GM21737 (cell line): ENCODE measurements around the gene APLF.
"Not testable (repeated sequence)": the region's sequence is repeated elsewhere in the genome, so short reads cannot be mapped to it uniquely, and the experiment has no call there.

Source experiments
- ATAC-seq: cut with Tn5 transposase; IDR thresholded peaks from one replicate; pipeline ENCODE4 v1.9.1; 2021; ENCODE audit warnings: mild to moderate bottlenecking, moderate library complexity; ENCODE audit not compliant: unreplicated experiment

Gene APLF

DNA sequence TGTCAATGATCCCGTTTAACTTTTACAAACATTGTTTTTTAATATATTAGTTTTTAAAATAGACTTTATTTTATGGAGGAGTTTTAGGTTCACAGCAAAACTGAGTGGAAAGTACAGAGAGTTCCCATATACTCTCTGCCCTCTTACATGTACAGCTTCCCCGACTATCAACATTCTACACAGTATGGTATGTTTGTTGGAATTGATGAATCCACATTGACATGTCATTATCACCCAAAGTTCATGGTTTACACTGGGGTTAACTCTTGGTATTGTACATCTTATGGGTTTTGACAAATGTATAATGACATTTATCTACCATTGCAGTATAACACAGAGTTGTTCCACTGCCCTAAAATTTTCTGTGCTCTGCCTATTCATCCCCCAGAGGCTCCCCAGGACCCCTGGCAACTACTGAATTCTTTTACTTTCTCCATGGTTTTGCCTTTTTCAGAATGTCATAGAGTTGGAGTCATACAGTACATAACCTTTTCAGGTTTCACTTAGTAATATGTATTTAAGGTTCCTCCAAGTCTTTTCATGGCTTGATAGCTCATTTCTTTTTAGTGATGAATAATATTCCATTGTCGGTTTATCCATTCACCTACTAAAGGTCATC, 5.5 kb downstream of the APLF start:
- ATAC-seq, result no peak

DNA sequence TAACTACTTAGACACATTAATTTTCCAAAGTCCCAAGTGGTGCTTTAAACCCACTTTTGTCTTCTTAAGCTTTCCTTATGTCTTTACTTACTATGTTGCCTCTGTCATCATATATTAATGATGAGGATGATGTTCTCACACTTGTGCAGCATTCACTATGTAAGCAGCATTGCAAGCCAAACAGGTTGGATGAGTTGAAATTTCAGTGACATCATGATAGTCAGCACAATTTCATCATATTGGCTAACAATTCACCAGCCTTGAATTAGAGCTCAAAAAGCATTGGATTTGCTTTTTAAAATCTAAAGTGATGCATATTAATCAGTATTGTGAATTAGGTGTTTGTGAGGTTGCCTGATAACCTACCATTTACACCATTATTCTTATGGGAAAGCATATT, 7.7 kb downstream of the APLF start:
- no peak for ATAC-seq

DNA sequence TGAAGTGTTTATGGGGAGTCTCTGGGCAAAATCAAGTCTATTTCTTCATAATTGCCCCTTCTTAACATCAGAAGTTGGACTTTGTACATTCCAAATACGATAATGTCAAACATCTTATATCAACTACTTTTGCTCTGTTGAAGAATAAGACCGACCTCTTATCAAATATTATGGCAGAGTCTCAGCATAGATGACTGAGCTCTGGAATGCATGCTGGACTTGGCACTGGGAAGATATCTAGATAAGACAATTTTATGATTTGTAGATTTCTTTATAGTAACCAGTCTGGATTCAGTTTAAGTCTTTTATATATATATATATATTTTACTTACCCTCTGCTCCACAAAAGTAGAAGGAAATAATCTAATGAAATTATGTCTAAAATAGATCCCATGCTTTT, 8.2 kb downstream of the APLF start:
- ATAC-seq, result no peak

DNA sequence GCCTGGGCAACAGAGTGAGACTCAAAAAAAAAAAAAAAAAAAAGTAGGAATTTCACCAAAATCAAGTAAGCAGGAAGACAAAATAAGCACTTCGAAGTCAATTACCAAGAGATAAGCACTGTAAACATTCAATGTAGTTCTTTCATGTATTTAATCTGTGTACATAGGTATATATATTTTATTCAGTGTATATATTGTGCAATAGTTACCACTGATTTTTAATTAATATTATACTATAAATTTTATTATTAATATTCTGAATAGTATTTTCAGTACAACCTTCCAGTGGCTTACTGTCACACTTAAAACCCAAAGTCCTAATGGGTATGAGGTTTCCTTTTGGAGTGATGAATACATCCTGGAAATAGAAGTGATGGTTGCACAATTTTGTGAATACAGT, 9.1 kb downstream of the APLF start:
- no peak for ATAC-seq

DNA sequence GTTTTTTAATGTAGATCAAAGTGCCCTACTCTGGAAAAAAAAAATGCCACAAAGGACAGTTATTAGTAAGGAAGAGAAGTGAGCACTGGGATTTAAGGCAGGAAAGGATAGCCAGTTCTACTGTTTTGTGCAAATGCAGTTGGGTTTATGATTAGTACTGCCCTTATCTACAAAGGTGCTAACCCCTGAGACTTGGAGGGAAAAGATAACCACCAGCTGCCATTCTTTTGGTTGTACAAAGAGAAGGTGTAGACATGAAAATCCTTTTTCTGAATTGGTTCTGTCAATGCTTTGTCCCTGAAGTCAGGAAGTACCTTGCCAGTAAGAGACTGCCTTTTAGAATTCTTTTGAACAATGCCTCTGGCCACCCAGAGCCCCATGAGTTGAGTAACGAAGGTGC, 11.3 kb downstream of the APLF start:
- no peak for ATAC-seq

DNA sequence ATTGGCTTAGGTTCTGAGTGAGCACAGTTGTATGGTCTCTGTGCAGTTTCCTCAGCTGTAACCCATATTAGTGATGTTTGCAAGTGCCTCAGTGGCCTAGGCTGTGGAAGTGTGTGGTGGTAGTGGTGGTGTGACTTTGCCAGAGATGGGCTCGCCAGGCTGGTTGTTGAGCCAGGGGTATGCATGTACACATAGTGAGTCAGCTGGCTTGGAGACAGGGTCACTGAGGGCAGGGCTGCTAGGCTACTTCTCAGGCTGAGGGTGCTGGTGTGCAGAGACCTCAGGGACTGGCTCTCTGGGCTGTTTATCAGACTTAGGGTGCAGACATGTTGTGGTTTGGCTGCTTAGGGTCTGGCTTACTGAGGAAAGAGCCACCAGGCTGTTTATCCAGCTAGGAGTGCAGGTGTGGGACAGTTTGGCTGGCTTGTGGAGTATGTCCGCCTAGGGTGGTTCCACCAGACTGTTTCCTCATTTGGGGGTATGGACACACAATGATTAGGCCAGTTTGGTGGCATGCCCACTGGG, 15.0 kb downstream of the APLF start:
- no peak for ATAC-seq

DNA sequence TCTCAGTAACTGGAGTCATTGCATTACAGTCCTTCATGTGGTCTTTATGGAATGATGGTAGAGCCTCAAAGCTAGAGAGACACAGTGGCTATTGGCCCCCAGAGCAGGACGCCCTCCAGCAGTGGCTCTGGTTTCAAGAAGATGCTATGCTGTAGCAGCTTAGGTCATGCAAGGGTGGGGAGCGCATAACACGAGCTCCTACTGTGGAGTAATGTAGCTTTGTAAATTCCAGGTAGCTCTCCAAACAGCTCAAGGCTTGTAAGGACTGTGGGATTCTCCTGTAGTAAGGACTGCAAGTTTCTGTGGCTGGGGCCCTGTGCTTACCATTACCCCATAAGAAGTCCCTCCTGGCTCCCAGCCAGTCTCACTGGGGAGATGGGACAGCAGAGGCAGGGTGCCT, 15.6 kb downstream of the APLF start:
- no peak for ATAC-seq

DNA sequence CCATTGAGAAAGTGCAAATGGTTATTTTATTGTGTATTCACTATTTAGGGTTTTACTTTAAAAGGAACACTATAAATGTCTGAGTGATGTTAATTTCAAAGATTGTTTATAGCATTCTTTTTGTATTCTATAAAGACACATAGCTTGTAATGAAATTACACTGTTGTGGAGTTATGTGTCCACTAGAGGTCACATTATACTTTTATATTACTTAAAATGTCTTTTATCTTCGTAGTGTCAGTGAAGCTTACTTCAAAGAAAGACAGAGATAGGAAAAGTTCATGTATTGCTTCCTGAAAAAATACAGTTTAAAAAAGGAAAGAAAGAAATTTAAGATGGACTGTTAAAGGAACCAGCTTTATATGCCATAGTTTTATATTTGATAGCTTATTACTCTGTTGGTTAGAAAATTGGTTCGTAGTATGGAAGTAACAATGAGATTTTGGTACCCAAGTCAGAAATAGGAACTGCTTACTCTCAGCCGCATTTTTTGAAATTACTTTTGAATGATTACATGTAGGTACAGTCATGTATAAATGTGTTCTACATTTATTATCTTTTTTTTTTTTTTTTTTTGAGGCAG, 20.5 kb downstream of the APLF start:
- ATAC-seq, result no peak

DNA sequence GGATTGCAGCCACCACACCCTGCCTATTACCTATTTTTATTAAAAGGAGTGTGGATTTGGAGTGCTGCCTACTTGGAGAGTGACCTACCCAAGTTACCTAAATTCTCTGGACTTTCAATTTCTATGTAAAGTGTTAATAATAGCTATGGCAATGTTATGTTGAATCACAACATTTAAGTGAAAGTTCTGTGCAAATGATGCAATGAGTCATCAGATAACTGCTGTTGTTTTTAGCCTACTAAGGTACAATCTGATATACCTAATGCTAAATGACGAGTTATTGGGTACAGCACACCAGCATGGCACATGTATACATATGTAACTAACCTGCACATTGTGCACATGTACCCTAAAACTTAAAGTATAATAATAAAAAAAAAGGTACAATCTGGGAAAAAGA, 21.2 kb downstream of the APLF start:
- not testable (repeated sequence) for ATAC-seq

DNA sequence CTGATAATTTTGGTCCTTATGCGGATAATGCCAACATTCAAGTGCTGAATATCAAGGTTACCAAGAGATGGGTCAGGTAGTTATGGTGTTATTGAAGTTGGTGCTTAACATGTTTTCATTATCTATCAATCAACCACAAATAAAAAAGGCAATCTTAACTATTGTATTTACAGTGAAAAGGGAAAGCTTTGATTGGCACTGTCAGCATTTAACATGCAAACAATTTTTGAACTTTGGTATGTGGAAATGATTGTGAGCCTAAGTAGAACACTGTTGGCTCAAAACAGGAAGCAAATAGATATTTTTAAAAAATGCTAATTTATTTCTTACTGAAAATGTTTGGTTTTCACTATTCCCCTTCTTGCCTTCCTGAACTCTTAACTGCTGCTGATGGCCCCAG, 21.9 kb downstream of the APLF start:
- ATAC-seq, result no peak

DNA sequence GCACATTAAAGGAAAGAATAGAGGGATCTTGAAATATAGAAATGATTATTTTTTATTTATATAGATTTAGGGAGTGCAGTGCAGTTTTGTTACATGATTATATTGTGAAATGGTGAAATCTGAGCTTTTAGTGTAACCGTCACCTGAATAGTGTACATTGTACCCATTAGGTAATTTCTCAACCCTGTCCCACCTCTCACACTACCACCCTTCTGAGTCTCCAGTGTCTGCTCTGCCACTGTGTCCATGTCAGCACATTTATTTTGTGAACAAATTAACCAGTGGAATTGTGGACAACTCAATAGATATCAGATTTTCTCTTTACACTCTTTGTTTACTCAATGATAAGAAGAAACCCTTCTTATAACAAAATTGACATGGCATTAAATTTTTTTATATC, 24.2 kb downstream of the APLF start:
- no peak for ATAC-seq

DNA sequence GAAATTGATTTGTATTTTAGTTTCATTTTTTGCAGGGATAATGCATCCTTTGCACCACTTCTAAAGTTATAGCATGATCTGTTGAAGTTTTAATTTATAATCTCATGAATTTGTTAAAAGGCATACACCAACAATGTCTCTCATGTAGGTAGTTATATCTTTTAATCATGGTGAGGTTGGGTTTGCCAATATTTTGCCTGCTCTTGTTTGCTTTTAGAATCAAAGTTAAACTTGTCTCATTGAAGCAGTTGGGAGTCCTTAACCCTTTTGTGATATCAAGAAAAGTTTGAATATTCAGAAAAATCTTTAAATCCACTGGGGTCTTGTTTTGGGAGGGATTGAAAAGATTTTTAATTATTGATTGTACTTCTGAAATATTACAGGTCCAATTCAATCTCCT, 31.7 kb downstream of the APLF start:
- ATAC-seq, result no peak

DNA sequence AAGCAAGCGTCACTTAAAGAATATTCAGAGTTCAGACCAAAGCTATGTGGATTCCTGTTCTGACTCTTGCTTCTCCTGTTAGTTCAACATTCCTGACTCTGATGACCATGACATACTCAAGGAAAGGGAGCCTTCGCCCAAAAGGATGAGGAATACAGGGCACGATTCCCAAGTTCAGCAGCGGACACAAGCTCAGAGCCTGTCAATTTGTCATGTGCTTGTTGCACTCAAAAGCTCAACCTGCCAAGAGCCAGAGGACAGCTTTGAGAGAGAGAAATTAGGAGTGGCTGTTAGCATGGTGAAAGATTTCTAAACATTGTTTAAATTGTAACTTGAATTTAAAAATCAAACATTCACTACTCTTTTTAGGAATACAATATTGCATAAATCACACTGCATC, 33.3 kb downstream of the APLF start:
- ATAC-seq, result no peak

DNA sequence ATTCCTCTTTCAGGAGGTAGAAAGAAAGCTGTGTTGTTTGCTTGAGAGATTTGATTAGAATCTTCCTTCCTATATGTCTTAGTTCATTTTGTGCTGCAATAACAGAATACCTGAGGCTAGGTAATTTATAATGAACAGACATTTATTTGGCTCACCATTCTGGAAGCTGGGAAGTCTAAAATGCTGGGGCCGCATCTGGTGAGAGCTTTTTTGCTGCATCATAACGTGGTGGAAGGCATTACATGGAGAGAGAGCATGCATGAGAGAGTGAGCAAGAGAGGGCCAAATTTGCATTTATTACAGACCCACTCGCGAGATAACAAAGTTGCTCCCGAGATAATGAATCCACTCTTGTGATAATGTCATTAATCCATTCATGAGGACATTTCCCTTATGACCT, 34.4 kb downstream of the APLF start:
- ATAC-seq, result no peak

DNA sequence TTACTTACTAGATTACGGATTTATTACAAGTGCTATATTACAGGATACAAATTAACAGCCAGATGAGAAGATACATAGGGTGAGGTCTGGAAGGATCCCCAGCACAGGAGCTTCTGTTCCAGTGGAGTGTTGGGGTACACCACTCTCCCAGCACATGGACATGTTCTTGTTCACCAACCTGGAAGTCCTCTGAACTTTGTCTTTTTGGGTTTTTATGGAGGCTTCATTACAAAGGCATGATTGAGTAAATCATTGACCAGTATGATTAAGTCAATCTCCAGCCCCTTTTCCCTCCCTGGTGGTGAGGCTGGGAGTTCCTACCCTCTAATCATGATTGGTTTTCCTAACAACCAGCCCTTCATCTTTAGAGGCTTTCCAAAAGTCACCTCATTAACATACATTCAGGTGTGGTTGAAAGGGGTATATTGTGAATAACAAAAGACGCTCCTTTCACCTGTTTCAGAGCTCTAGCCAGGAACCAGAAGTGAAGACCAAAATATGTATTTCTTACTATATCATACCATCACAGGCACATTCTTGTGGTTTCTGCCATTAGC, 38.3 kb downstream of the APLF start:
- no peak for ATAC-seq

DNA sequence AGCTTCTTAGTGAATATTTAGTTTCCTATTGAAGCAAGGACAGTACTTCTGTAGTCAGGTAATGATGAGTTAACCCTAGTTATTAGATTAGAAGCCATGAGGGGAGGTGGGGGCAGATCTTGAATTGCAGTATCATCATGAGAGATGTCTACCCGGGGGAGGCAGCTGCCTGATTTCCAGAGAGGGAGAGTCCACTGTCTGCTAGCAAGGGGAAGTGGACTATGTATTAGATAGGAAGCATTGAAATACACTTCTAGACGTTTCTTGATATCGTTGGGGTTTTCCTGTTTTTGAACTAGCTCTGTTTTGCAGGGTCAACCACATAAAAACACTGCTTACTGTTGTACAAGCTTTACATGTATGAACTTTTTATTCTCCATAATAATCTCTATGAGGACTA, 38.8 kb downstream of the APLF start:
- ATAC-seq, result no peak

DNA sequence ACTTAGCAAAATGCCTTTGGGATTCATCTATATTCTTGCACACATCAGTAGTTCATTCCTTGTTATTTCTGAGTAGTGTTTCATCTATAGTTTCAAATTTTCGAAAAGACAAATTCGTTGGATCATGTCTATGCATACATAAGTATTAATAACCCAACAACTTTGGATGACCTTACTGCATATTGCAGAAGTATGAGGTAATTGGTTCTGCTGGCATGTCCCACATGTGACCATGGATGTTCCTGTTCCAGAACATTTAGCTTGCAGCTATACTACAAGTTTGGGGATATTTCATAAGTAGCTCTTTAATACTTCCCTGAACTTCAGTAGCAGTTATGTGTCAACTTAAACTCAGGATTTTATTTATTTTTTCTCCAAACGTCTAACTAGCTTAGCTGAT, 44.9 kb downstream of the APLF start:
- ATAC-seq, result no peak

DNA sequence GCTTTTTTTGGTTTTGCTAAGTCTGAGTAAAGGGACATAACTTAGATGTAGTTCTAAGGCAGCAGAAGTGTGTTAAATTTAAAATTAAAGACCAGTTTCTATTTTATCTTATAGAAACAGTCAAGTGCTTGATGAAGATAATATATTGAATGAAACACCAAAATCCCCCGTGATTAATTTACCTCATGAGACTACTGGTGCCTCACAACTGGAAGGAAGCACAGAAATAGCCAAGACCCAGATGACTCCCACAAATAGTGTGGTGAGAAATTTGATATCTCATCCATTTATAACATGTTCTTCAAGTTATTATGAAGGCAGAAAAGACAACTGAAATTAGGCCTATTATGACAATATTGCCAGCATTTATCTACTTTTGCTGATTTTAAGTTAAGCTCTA, 45.6 kb downstream of the APLF start:
- ATAC-seq, result no peak

DNA sequence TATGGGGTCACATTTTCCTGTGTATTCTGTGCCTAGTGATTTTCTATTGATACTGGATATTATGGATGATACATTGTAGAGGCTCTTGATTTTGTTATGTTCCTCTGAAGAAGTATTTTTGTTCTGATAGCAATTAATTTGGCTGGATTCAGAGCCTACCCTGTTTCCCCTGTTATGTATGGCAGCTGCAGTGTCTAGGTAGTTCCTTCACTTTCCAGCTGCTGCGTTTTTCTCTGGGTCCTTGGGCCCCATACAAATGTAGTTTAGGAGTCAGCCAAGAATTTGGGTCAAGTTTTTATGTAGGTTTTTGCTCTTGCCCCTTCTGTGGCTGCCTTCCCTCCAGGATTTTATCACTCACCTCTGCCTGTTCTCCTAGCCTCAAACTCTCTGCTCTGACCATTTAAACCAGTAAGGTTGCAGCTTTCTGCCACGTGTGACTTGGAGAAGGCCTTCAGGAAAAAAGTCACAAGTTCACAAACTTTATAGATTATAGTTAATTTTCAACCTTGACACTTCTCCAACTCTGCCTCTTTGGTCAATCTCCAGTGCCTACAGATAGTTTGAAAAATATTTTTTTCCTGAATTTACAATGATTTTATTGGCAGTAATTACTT, 47.0 kb downstream of the APLF start:
- no peak for ATAC-seq

DNA sequence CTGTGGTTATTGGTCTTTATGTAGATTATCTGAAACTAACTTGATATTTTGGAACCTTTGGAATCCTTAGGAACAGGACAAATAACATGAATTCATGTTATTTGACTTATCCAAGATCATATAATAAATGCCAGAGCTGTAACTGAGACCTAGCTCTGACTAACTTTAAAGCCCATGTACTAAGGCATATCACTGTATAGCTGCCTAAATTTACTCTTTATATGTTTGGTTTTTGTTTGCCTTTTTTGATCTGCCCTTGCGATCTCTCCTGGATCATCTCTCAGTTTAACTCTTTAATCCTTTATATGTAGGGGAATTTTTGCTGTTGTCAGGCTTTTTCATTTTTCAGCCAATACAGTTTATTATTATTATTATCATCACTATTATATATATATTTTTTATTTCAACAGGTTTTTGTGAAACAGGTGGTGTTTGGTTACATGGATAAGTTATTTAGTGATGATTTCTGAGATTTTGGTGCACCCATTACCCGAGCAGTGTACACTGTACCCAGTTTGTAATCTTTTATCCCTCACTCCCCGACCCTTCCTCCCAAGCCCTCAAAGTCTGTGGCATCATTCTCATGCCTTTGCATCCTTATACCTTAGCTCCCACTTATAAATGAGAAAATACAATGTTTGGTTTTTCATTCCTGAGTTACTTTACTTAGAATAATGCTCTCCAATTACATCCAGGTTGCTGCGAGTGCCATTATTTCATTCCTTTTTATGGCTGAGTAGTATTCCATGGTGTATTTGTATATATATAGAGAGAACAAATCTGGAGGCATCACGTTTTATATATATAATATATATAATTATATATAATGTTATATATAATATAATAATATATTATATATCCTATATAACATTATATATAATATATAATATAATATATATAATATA, 48.9 kb downstream of the APLF start:
- ATAC-seq, result no peak

DNA sequence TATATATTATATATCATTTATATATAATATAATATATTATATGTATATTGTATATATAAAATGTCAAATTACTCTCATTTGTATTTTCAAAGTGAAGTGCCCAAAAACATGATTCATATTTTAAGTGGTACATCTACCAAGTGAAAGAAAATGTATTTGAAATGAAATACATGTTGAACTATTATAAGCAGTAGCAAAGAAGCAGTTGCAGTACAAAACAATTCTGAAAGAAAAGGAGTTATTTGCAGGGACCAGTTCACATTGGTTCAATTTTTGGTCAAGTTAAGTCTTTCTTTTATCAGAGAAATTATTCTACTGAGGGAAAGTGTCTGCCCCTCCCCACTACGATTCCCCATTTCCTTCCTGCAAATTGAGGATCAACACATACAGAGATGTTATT, 51.9 kb downstream of the APLF start:
- no peak for ATAC-seq
